GM19455 (cell line): Measurements from ENCODE around the gene PRELID2.
"Not testable (repeated sequence)": the region's sequence is repeated elsewhere in the genome, so short reads cannot be mapped to it uniquely, and the experiment has no call there.

Source experiments
- ATAC-seq: cut with Tn5 transposase; IDR thresholded peaks from one replicate; pipeline ENCODE4 v1.9.1; 2021; ENCODE audit not compliant: unreplicated experiment

The PRELID2 gene

GRCh38 chr5:145840458-145841132 is 5.5 kb upstream of the PRELID2 start:
- no peak for ATAC-seq

GRCh38 chr5:145838276-145838675 is 3.1 kb upstream of the PRELID2 start:
- no peak for ATAC-seq

- not testable (repeated sequence) for ATAC-seq
These were observed 1.1 kb upstream of the PRELID2 start for GRCh38 chr5:145836241-145836640.

GRCh38 chr5:145835848-145836239 is 702 bp upstream of the PRELID2 start:
- ATAC-seq = no peak

GRCh38 chr5:145834554-145834916 is 607 bp downstream of the PRELID2 start:
- no peak for ATAC-seq

GRCh38 chr5:145833631-145834200 is 1.4 kb downstream of the PRELID2 start:
- no peak for ATAC-seq

- no peak for ATAC-seq
These were observed 4.5 kb downstream of the PRELID2 start for GRCh38 chr5:145830594-145830993.

GRCh38 chr5:145829708-145830361 is 5.3 kb downstream of the PRELID2 start:
- ATAC-seq = no peak

GRCh38 chr5:145826895-145827674 is 8.1 kb downstream of the PRELID2 start:
- ATAC-seq = no peak

GRCh38 chr5:145825751-145826180 is 9.4 kb downstream of the PRELID2 start:
- ATAC-seq = no peak

- ATAC-seq = no peak
These were observed 11.1 kb downstream of the PRELID2 start for GRCh38 chr5:145824040-145824439.

- no peak for ATAC-seq
These were observed 16.5 kb downstream of the PRELID2 start for GRCh38 chr5:145818604-145819003.

- no peak for ATAC-seq
These were observed 22.3 kb downstream of the PRELID2 start for GRCh38 chr5:145812877-145813276.

GRCh38 chr5:145811834-145812625 is 23.1 kb downstream of the PRELID2 start:
- ATAC-seq = no peak

GRCh38 chr5:145806923-145807322 is 28.2 kb downstream of the PRELID2 start:
- no peak for ATAC-seq

GRCh38 chr5:145805819-145806218 is 29.3 kb downstream of the PRELID2 start:
- no peak for ATAC-seq

GRCh38 chr5:145804701-145805100 is 30.4 kb downstream of the PRELID2 start:
- ATAC-seq = no peak

GRCh38 chr5:145803112-145804004 is 31.8 kb downstream of the PRELID2 start:
- no peak for ATAC-seq

GRCh38 chr5:145801195-145801594 is 33.9 kb downstream of the PRELID2 start:
- ATAC-seq = no peak

- ATAC-seq = no peak
These were observed 35.0 kb downstream of the PRELID2 start for GRCh38 chr5:145800181-145800580.
